Activated naive CD8-positive, alpha-beta T cell treated with anti-CD3 and anti-CD28 coated beads for 36 hours (primary cell): ENCODE data around the gene C5orf58. TPM values are rescaled to one million over a fixed set of nuclear protein-coding genes. Genes with fewer than 3 reads are reported as not detected.

Experiments
- DNase-seq: peaks from one replicate; pipeline ENCODE4 v3.0.0; 2021
- H3K27ac Mint-ChIP-seq: one replicate; pipeline ENCODE4 v1.8.0; 2022; ENCODE audit warnings: mild to moderate bottlenecking, moderate library complexity, mixed read lengths
- H3K27me3 Mint-ChIP-seq: one replicate; pipeline ENCODE4 v1.8.0; 2022; ENCODE audit warnings: mild to moderate bottlenecking, mixed read lengths
- H3K36me3 Mint-ChIP-seq: one replicate; pipeline ENCODE4 v1.8.0; 2021; ENCODE audit warnings: mild to moderate bottlenecking, mixed read lengths
- H3K4me1 Mint-ChIP-seq: one replicate; pipeline ENCODE4 v1.8.0; 2021; ENCODE audit warnings: mixed read lengths
- H3K4me3 Mint-ChIP-seq: one replicate; pipeline ENCODE4 v1.8.0; 2022; ENCODE audit warnings: mild to moderate bottlenecking, moderate library complexity, mixed read lengths
- H3K9me3 Mint-ChIP-seq: one replicate; pipeline ENCODE4 v1.8.0; 2022; ENCODE audit warnings: mixed read lengths
- total RNA-seq, 2 experiments: library from RNA; stranded (reverse); gene quantifications; one replicate each; pipeline ENCODE4 v1.2.3, GENCODE V29; 2021

The C5orf58 gene
- total RNA-seq, 2 experiments from 2014 or later = not detected

DNA sequence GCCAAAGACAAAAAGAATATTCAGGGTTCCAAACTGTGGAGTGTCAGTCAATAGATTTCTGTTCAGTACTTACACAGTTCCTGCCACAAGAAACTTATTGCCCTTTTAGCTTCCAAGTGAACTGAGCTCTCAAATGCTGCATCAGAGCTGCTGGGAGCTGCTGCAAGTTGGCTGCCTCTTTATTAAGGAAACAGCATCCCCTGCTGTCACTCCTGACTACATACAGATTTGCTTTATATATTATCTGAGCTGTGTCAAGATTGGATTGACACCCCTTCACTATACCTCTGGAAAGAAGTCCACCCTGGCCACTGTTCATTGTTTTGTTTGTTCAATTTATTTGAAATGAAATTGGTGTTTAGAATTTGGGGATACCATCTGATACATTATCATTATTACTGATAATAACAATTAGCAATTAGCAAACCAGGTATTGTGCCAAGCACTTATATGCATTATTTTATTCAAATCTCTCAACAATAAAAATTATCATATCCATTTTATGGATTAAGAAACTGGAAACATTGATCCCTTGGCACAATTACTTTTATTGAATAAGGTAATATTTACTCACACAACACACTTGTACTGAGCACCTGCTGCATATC lies 16.4 kb upstream of the C5orf58 start:
- Mint-ChIP-seq H3K27me3 (peaks cover 4% of the 10 kb centered on the region), H3K4me1 (no peaks in the 10 kb centered on the region), H3K36me3 (no peaks in the 10 kb centered on the region), H3K4me3 (no peak overlapping the region), H3K9me3 (no peaks in the 10 kb centered on the region), H3K27ac (no peak overlapping the region)
- no peak for DNase-seq

DNA sequence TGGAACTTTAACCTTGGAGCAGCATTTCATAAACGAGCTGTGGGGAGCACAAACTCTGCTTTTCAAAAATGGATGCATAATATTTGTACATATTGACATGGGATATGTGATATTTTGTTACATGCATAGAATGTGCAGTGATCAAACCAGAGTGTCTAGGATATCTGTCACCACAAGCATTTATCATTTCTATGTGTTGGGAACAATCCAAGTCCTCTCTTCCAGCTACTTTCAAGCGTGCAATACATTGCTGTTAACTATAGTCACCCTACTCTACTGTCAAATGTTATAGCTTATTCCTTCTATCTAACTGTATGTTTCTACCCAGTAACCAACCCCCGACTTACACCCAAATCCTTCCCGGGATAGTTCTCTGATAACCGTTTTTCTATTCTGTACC lies 15.0 kb upstream of the C5orf58 start:
- Mint-ChIP-seq H3K9me3 (no peaks in the 10 kb centered on the region), H3K36me3 (no peaks in the 10 kb centered on the region), H3K27me3 (peaks cover 4% of the 10 kb centered on the region), H3K4me1 (no peaks in the 10 kb centered on the region), H3K27ac (no peak overlapping the region), H3K4me3 (no peak overlapping the region)
- no peak for DNase-seq

- H3K36me3 Mint-ChIP-seq = no peaks in the 10 kb centered on the region
- H3K4me3 Mint-ChIP-seq = no peak overlapping the region
- no peaks in the 10 kb centered on the region for H3K9me3 Mint-ChIP-seq
- no peaks in the 10 kb centered on the region for H3K4me1 Mint-ChIP-seq
- no peak overlapping the region for H3K27ac Mint-ChIP-seq
- no peak for DNase-seq
- H3K27me3 Mint-ChIP-seq = peaks cover 4% of the 10 kb centered on the region
Observed at GRCh38 chr5:170218726-170219125, 14.1 kb upstream of the C5orf58 start.

GRCh38 chr5:170219615-170220014 lies 13.2 kb upstream of the C5orf58 start:
- Mint-ChIP-seq H3K36me3 (no peaks in the 10 kb centered on the region), H3K4me1 (no peaks in the 10 kb centered on the region), H3K27ac (no peak overlapping the region), H3K4me3 (no peak overlapping the region), H3K27me3 (peaks cover 4% of the 10 kb centered on the region), H3K9me3 (no peaks in the 10 kb centered on the region)
- no peak for DNase-seq

DNA sequence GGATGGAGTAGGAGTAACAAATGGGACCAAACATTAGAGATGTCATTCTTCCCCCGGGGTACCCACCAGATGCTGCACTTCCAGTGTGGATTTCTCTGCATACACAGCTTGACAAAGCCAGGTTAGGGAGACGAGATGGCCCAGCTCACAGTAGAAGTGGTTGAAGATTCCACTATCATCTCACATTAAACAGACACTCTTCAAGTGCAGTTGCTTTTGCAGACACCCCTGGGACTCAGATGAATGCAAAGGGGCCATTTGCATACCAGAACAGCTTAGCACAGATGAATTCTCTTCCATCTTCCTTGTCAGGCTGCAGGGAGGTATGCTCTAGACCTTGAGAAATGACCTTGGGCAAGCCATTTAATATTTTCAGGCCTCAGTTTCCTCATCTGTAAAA lies 12.6 kb upstream of the C5orf58 start:
- H3K4me3 Mint-ChIP-seq = no peak overlapping the region
- H3K4me1 Mint-ChIP-seq = no peaks in the 10 kb centered on the region
- no peaks in the 10 kb centered on the region for H3K36me3 Mint-ChIP-seq
- H3K9me3 Mint-ChIP-seq = no peaks in the 10 kb centered on the region
- DNase-seq = no peak
- peaks cover 4% of the 10 kb centered on the region for H3K27me3 Mint-ChIP-seq
- no peak overlapping the region for H3K27ac Mint-ChIP-seq

- H3K36me3 Mint-ChIP-seq = no peaks in the 10 kb centered on the region
- no peak overlapping the region for H3K27ac Mint-ChIP-seq
- H3K4me1 Mint-ChIP-seq = peaks cover 4% of the 10 kb centered on the region
- no peaks in the 10 kb centered on the region for H3K9me3 Mint-ChIP-seq
- no peaks in the 10 kb centered on the region for H3K27me3 Mint-ChIP-seq
- H3K4me3 Mint-ChIP-seq = no peak overlapping the region
- no peak for DNase-seq
Observed at GRCh38 chr5:170221327-170221741, 11.5 kb upstream of the C5orf58 start.

DNA sequence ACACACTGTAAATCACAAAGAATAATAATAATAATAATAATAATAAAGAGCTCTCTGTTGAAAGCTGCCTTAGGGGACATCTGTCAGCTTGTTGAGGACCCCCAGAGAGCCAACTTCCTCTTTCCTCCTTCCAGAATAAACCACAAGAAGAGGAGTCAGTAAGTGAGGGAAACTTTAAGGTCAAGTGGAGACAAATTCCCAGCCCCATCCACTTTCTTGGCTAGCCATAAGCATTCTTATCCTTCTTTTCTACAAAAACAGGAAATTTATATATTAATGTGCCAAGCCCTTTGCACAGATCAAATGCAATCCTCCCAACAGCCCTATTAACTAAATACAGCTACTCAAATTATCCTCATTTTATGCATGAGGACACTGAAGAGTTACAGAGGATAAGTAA lies 9.4 kb upstream of the C5orf58 start:
- Mint-ChIP-seq H3K4me3 (no peak overlapping the region), H3K27ac (no peak overlapping the region), H3K9me3 (no peaks in the 10 kb centered on the region), H3K27me3 (no peaks in the 10 kb centered on the region), H3K36me3 (no peaks in the 10 kb centered on the region), H3K4me1 (peaks cover 4% of the 10 kb centered on the region)
- no peak for DNase-seq

DNA sequence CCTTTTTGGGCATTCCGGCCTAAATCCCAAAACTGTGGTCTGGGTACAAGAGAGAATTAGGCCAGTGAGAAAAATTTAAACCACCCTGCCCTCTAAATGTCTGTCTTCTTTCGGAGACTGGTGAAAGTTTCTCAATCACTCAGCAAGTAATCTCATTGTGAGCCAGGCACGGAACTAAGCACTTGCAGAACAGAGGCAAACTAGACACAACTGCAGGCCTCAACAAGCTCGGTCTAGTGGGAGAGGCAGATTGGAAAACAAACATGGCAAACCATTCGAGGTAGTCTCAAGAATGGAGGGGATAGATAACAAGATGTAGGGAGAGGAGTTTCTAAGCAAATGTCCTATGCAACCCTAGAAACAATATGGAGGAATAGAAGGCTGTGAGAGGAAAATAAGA lies 8.9 kb upstream of the C5orf58 start:
- Mint-ChIP-seq H3K4me1 (peaks cover 4% of the 10 kb centered on the region), H3K9me3 (no peaks in the 10 kb centered on the region), H3K36me3 (no peaks in the 10 kb centered on the region), H3K4me3 (no peak overlapping the region), H3K27ac (no peak overlapping the region), H3K27me3 (no peaks in the 10 kb centered on the region)
- no peak for DNase-seq

DNA sequence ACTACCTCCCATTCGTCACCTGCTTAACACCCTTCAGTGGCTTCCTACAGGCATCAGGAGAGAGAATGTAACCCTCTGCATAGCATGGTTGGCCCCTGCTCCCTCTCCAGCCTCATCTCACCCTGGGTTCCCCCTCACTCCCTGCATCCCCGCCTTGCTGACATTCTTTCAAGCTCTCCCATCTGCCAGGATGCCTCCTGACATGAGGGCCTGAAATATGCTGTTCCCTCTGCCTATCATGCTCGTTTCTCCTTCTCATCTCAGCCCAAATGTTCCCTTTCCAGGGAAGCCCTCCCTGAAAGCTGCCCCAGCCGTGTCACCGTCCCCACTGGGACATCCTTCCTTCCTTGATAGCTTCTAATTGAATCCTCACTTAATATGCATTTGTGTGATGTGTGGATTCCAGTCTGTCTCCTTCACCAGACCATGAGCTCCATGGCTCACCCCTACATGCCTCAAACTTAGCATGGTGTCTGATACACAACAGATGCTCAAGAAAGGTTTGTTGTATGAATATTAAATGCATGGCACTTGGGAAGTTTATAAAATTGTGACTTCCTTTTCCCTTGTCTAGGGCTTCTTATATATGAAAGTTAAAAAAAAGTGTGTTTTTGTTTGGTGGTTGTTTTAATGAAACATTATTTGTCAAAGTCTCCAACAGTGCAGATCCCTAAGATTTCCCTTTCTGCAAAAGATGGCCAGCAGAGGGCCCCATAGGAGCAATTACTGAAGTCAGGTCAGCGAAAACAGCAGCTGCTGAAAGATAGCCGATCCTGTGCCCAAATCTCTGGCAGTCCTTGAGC lies 7.3 kb upstream of the C5orf58 start:
- H3K27ac Mint-ChIP-seq = no peak overlapping the region
- H3K4me3 Mint-ChIP-seq = no peak overlapping the region
- peak; percentile 62 for DNase-seq
- no peaks in the 10 kb centered on the region for H3K9me3 Mint-ChIP-seq
- H3K4me1 Mint-ChIP-seq = peaks cover 4% of the 10 kb centered on the region
- no peaks in the 10 kb centered on the region for H3K27me3 Mint-ChIP-seq
- H3K36me3 Mint-ChIP-seq = no peaks in the 10 kb centered on the region

DNA sequence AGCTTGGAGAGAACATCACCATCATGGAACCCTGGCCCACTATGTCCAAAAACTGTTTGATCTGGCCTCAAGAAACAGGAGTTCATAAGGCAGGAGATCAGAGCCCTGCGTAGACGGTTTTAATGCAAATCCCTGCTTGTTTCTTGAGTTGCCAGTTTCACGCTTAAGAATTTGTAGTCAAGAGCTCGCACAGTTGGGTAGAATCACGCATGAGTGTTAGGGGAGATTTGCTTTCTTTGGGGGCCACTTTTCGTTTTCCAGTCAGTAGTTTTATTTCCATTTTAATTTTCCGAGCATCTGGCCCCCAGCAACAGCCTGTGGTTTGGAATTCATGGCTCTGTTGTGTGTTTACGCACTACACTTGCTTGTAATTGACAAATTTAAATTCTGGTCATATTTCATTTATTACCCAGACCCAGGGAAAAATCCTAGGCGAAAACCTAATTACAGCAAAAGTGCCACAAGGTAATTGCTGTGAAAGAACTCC lies 6.6 kb upstream of the C5orf58 start:
- Mint-ChIP-seq H3K36me3 (no peaks in the 10 kb centered on the region), H3K4me3 (no peak overlapping the region), H3K27me3 (no peaks in the 10 kb centered on the region), H3K9me3 (no peaks in the 10 kb centered on the region), H3K27ac (no peak overlapping the region), H3K4me1 (peaks cover 4% of the 10 kb centered on the region)
- DNase-seq = no peak

DNA sequence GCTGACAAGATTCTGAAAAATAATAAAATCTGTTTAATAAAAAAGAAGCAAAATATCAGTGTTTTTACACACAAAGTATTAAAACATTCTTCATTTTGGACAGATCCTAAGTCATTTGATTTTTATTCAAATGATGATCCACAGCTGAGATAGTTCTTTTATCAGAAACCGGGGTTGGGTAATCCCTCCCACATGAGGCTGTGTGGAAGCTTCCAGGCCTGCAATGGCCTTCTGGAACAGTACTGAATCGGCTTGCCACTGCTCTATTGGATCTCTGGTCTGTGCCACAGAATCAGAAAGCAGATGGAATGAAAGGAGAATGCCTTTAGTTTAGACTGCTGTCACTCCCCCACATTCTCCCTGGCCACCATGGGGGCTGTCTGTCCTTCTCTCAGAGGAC lies 6.1 kb upstream of the C5orf58 start:
- Mint-ChIP-seq H3K9me3 (no peaks in the 10 kb centered on the region), H3K4me3 (no peak overlapping the region), H3K27ac (no peak overlapping the region), H3K27me3 (no peaks in the 10 kb centered on the region), H3K4me1 (peaks cover 4% of the 10 kb centered on the region), H3K36me3 (no peaks in the 10 kb centered on the region)
- DNase-seq = no peak

DNA sequence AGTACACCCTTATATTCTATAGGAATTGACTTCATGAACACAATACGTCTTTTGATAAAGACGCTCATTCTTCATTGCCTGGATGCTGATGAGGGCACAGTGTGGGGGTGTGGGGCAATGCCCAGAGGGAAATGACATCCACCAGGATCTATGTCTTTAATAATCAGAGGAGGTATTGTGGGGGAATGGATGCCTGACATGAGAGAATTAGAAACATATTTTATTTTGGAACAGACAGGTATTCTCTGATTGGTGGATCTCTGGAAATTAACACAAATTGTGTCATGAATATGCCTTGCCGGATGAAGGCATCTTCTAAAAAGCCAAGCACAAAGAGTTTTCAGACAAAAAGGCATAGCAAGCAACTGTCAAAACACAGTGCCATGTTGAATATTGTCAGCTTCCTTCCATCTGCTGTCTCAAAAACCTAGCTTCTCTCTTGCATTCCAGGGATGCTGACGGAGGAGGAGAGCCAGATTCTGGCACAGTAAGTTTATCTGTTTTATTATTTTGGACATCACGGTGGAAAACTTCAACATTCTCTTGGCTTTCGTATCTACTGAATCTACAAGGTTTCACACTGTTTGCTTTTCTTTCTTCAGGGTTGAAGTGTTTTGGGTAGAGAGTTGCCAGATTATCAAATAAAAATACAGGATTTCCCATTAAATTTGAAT lies 3.9 kb upstream of the C5orf58 start:
- H3K9me3 Mint-ChIP-seq = no peaks in the 10 kb centered on the region
- H3K36me3 Mint-ChIP-seq = no peaks in the 10 kb centered on the region
- H3K27ac Mint-ChIP-seq = no peak overlapping the region
- no peak for DNase-seq
- H3K27me3 Mint-ChIP-seq = no peaks in the 10 kb centered on the region
- H3K4me3 Mint-ChIP-seq = no peak overlapping the region
- peaks cover 4% of the 10 kb centered on the region for H3K4me1 Mint-ChIP-seq

- H3K36me3 Mint-ChIP-seq = peaks cover 3% of the 10 kb centered on the region
- peaks cover 6% of the 10 kb centered on the region for H3K4me1 Mint-ChIP-seq
- no peaks in the 10 kb centered on the region for H3K9me3 Mint-ChIP-seq
- H3K4me3 Mint-ChIP-seq = no peak overlapping the region
- DNase-seq = no peak
- no peaks in the 10 kb centered on the region for H3K27me3 Mint-ChIP-seq
- no peak overlapping the region for H3K27ac Mint-ChIP-seq
Observed at GRCh38 chr5:170233358-170233892, 640 bp downstream of the C5orf58 start.

DNA sequence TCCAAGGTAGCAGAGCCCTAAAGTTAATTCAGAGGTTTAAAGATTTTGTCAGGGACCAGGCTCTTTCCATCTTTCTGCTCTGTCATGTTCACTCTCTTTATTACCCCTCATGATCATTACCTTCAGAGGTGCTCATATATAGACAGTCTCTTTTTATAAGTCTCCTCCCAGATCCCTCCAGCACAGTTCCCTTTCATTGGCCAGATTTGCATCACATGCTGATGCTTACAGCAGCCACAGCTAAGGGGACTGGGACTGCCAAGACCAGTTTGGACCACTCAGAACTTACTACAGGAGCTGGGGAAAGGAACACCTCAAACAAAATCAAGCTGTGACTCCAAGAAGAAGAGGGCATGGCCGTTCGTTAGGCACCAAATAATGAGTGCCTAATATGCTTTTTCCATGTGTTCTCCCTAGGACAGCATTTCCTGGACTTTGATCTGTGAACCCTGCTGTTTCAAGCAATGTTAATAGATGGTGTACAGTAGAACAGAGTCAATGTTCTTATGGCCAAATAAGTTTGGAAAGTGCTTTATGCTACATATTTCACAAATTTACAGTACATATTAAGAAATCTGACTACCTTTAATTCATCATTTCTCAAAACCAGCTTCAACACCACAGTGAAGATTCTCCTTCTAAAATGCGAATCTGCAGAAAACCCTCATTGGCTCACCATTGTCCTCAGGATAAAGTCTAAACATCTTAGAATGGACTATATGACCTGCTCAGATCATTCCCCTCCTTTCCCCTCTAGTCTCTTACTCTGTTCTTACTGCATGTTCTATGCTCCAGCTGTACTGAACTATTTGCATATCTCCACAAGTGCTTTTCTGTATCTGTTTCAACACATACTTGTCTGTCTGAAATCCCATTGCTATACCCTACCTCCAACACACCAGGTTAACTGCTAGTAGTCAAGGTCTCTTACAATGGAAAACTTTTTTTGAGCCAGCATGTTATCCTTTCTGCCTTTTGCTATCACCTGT lies 3.4 kb downstream of the C5orf58 start:
- Mint-ChIP-seq H3K27me3 (no peaks in the 10 kb centered on the region), H3K36me3 (peaks cover 3% of the 10 kb centered on the region), H3K4me3 (no peak overlapping the region), H3K4me1 (peaks cover 10% of the 10 kb centered on the region), H3K9me3 (no peaks in the 10 kb centered on the region), H3K27ac (no peak overlapping the region)
- DNase-seq = no peak
